CD4-positive, alpha-beta T cell (primary cell): ENCODE data around the gene PKP1. TPM values are rescaled to one million over a fixed set of nuclear protein-coding genes. Genes with fewer than 3 reads are reported as not detected.
A peak's percentile ranks its signal among the peaks of the same experiment; 100 is the strongest.
"Not testable (repeated sequence)": the region's sequence is repeated elsewhere in the genome, so short reads cannot be mapped to it uniquely, and the experiment has no call there.

Source experiments
- ATAC-seq: fragments of 200-7000 bp; cut with Tn5 transposase; one replicate; pipeline ENCODE4 v1.10.0; 2022; ENCODE audit warnings: mild to moderate bottlenecking; ENCODE audit not compliant: poor library complexity
- CTCF ChIA-PET: fragments of 350-600 bp; sonication (Branson Sonifier 250); formaldehyde crosslinking; loops from one replicate; lab custom pipeline; 2021; ENCODE audit warnings: antibody characterized with exemption, inconsistent platforms; lab: Charles Lee
- POLR2A ChIA-PET: fragments of 350-600 bp; sonication (Branson Sonifier 250); formaldehyde crosslinking; loops from one replicate; lab custom pipeline; 2021; ENCODE audit warnings: antibody characterized with exemption, inconsistent platforms; lab: Charles Lee
- DNase-seq, 14 experiments: peaks; one replicate each; pipeline ENCODE4 v3.0.0-alpha.2; 2013 to 2020; ENCODE audit warnings: mixed read lengths in 2 of 14
- H3K27ac ChIP-seq, 2 donors: one replicate each; pipeline versions ENCODE4 v1.5.1 to v1.7.0; 2013; ENCODE audit warnings: low read length in 2 of 2, low read depth in 1 of 2, mild to moderate bottlenecking in 1 of 2
- H3K27me3 ChIP-seq, 2 experiments: 1 replicate in 1 of 2; 2 replicates in 1 of 2; pipeline versions ENCODE4 v1.6.1 to v1.7.0; 2013; ENCODE audit warnings: low read length in 2 of 2, control low read depth in 1 of 2, mild to moderate bottlenecking in 1 of 2, moderate library complexity in 1 of 2; ENCODE audit not compliant: insufficient read depth in 2 of 2, control insufficient read depth in 1 of 2
- H3K36me3 ChIP-seq: one replicate; pipeline ENCODE4 v1.6.1; 2013; ENCODE audit warnings: low read length, control low read depth; ENCODE audit not compliant: insufficient read depth
- H3K4me1 ChIP-seq: one replicate; pipeline ENCODE4 v1.6.1; 2013; ENCODE audit warnings: low read length, control low read depth; ENCODE audit not compliant: insufficient read depth
- H3K4me3 ChIP-seq: one replicate; pipeline ENCODE4 v1.5.1; 2013; ENCODE audit warnings: mild to moderate bottlenecking, low read length, moderate library complexity
- H3K9me3 ChIP-seq, 2 experiments: 1 replicate in 1 of 2; 2 replicates in 1 of 2; pipeline versions ENCODE4 v1.6.1 to v1.7.0; 2013; ENCODE audit warnings: low read length in 2 of 2, mild to moderate bottlenecking in 2 of 2, control low read depth in 1 of 2, moderate library complexity in 1 of 2; ENCODE audit not compliant: control insufficient read depth in 1 of 2, insufficient read depth in 1 of 2
- H3K27ac Mint-ChIP-seq: one replicate; pipeline ENCODE4 v1.8.0; 2020; ENCODE audit warnings: mixed read lengths
- H3K27me3 Mint-ChIP-seq: one replicate; pipeline ENCODE4 v1.8.0; 2021; ENCODE audit warnings: mixed read lengths
- H3K36me3 Mint-ChIP-seq: one replicate; pipeline ENCODE4 v1.8.0; 2021; ENCODE audit warnings: low read depth, mixed read lengths
- H3K4me1 Mint-ChIP-seq: one replicate; pipeline ENCODE4 v1.8.0; 2021; ENCODE audit warnings: low read depth, mixed read lengths
- H3K4me3 Mint-ChIP-seq: one replicate; pipeline ENCODE4 v1.8.0; 2020; ENCODE audit warnings: mild to moderate bottlenecking, mixed read lengths
- H3K9me3 Mint-ChIP-seq: one replicate; pipeline ENCODE4 v1.8.0; 2020; ENCODE audit warnings: mixed read lengths
- CTCF ChIP-seq: fragments of 200-600 bp; IDR thresholded peaks from one replicate; pipeline ENCODE4 v1.8.0; 2022; ENCODE audit warnings: antibody characterized with exemption, mild to moderate bottlenecking
- intact Hi-C, 2 experiments: fragments of 100-400 bp; cut with DNase I in 1 of 2; cut with micrococcal nuclease in 1 of 2; formaldehyde crosslinking; loops; one replicate each; pipeline versions ENCODE4 v1.15.1 to v1.9.0; 2023 to 2025; cut with DNase I, micrococcal nuclease
- total RNA-seq, 174 experiments: library from RNA in 2 of 174; stranded (reverse) in 2 of 174; gene quantifications; one replicate each; pipeline ENCODE4 v1.2.3 and lab custom pipeline; 2021 to 2026

Gene PKP1
- total RNA-seq, 2 experiments from 2014 or later, result not detected

- intact Hi-C loops, result loop anchor here in 1 of 2 experiments (1.0 kb wide), 1 partner anchor 153 kb away; no protein-coding TSS in a partner anchor
Measured at GRCh38 chr1:201254625-201255478, 28.5 kb upstream of the PKP1 start.

GRCh38 chr1:201255479-201256362 is 27.6 kb upstream of the PKP1 start:
- Histone ChIP-seq H3K4me3 (no peak overlapping the region), H3K36me3 (no peaks in the 10 kb centered on the region), H3K27ac (no peak overlapping the region), H3K4me1 (peaks cover 15% of the 10 kb centered on the region), H3K27me3 (peaks cover 9% of the 10 kb centered on the region in 2 experiments), H3K9me3 (peaks cover 0 to 24% of the 10 kb centered on the region in 2 experiments)
- Mint-ChIP-seq H3K4me1 (peaks cover 5% of the 10 kb centered on the region), H3K4me3 (no peak overlapping the region), H3K9me3 (no peaks in the 10 kb centered on the region), H3K36me3 (no peaks in the 10 kb centered on the region), H3K27me3 (peaks cover 11% of the 10 kb centered on the region), H3K27ac (no peak overlapping the region)
- POLR2A ChIA-PET, result no interaction called here
- DNase-seq (no peak), ATAC-seq (no peak)
- CTCF ChIA-PET, result interaction anchor here (0.6 kb wide), 1 partner anchor 142 kb away, joined by 3 read pairs; no protein-coding TSS in a partner anchor
- intact Hi-C loops, result no loop called here
- TF ChIP-seq CTCF, result no peak

More at GRCh38 chr1:201254625-201255478, 28.5 kb upstream of the PKP1 start:
- DNase-seq, result peak; percentile 32 to 72 (median 51)
- Histone ChIP-seq H3K4me1 (peaks cover 10% of the 10 kb centered on the region), H3K27me3 (peaks cover 2 to 3% of the 10 kb centered on the region in 2 experiments), H3K36me3 (no peaks in the 10 kb centered on the region), H3K4me3 (no peak overlapping the region), H3K9me3 (peaks cover 0 to 19% of the 10 kb centered on the region in 2 experiments), H3K27ac (no peak overlapping the region)
- Mint-ChIP-seq H3K4me3 (no peak overlapping the region), H3K27ac (no peak overlapping the region), H3K36me3 (no peaks in the 10 kb centered on the region), H3K4me1 (no peaks in the 10 kb centered on the region), H3K27me3 (peaks cover 6% of the 10 kb centered on the region), H3K9me3 (no peaks in the 10 kb centered on the region)
- CTCF ChIA-PET, result interaction anchor here (0.6 kb wide), 1 partner anchor 142 kb away, joined by 3 read pairs; no protein-coding TSS in a partner anchor
- POLR2A ChIA-PET, result no interaction called here
- peak; percentile 59 for ATAC-seq
- TF ChIP-seq CTCF, result peak; percentile 78

GRCh38 chr1:201258132-201258531 is 25.2 kb upstream of the PKP1 start:
- peaks cover 25% of the 10 kb centered on the region for H3K27me3 Mint-ChIP-seq
- H3K36me3 ChIP-seq, DNase-seq, POLR2A ChIA-PET, H3K27ac ChIP-seq, CTCF ChIA-PET, H3K36me3 Mint-ChIP-seq, H3K4me3 Mint-ChIP-seq, H3K27ac Mint-ChIP-seq, H3K4me3 ChIP-seq, intact Hi-C loops, H3K9me3 Mint-ChIP-seq, ATAC-seq, H3K4me1 Mint-ChIP-seq: not testable (repeated sequence)
- peaks cover 0 to 28% of the 10 kb centered on the region in 2 experiments for H3K9me3 ChIP-seq
- peaks cover 15% of the 10 kb centered on the region for H3K4me1 ChIP-seq
- peaks cover 11 to 22% of the 10 kb centered on the region in 2 experiments for H3K27me3 ChIP-seq
